HL-60 (cell line): ENCODE measurements around the gene ZNF585A.

Experiments used
- POLR2AphosphoS5 ChIP-seq: IDR thresholded peaks from 2 replicates; pipeline ENCODE4 v1.6.1; 2012; ENCODE audit warnings: low read depth
- REST ChIP-seq: IDR thresholded peaks from 2 replicates; pipeline ENCODE4 v1.6.1; 2012; ENCODE audit warnings: low read depth; ENCODE audit not compliant: insufficient replicate concordance
- TF ChIP-seq, protein P1 (sequence below): IDR thresholded peaks from one replicate; pipeline ENCODE4 v1.5.1; 2011; ENCODE audit warnings: low read length, control low read depth, inconsistent platforms; ENCODE audit not compliant: insufficient read depth

GRCh38 chr19:37114001-37114400 lies 58.5 kb downstream of the ZNF585A start:
- TF ChIP-seq REST = no peak
- TF ChIP-seq, protein P1, sequence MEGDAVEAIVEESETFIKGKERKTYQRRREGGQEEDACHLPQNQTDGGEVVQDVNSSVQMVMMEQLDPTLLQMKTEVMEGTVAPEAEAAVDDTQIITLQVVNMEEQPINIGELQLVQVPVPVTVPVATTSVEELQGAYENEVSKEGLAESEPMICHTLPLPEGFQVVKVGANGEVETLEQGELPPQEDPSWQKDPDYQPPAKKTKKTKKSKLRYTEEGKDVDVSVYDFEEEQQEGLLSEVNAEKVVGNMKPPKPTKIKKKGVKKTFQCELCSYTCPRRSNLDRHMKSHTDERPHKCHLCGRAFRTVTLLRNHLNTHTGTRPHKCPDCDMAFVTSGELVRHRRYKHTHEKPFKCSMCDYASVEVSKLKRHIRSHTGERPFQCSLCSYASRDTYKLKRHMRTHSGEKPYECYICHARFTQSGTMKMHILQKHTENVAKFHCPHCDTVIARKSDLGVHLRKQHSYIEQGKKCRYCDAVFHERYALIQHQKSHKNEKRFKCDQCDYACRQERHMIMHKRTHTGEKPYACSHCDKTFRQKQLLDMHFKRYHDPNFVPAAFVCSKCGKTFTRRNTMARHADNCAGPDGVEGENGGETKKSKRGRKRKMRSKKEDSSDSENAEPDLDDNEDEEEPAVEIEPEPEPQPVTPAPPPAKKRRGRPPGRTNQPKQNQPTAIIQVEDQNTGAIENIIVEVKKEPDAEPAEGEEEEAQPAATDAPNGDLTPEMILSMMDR = no peak
- no peak for TF ChIP-seq POLR2AphosphoS5
